NOMO-1 treated with DMSO at 0.1 percent for 48 hours (cell line): ENCODE measurements around the gene PHC3.
"Not testable (repeated sequence)": the region's sequence is repeated elsewhere in the genome, so short reads cannot be mapped to it uniquely, and the experiment has no call there.

ENCODE experiments used
- DNase-seq: peaks from one replicate; lab custom pipeline; 2025; ENCODE audit not compliant: unreplicated experiment; lab: John Stamatoyannopoulos, UW

The PHC3 gene

DNA sequence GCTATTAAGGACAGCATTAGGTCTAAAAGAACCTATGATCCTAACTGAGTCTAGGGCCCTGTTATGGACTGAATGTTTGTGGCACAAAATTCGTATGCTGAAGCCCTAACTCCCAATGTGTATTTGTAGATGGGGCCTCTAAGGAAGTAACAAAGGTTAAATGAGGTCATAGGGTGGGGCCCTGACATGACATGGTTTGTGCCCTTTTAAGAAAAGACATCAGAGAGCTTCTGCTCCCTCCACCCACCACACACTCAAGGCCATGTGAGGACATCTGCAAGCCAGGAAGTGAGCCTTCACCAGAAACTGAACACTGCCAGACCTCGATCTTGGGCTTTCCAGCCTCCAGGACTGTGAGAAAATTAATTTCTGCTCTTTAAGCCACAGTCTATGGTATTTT, 49.2 kb downstream of the PHC3 start:
- peak; percentile 15 for DNase-seq

- DNase-seq: no peak
These were observed 51.0 kb downstream of the PHC3 start for GRCh38 chr3:170130532-170130931.

- peak; percentile 62 for DNase-seq
These were observed 52.5 kb downstream of the PHC3 start for GRCh38 chr3:170128977-170129431.

- DNase-seq: peak; percentile 98
These were observed 53.1 kb downstream of the PHC3 start for GRCh38 chr3:170128259-170128976.

DNA sequence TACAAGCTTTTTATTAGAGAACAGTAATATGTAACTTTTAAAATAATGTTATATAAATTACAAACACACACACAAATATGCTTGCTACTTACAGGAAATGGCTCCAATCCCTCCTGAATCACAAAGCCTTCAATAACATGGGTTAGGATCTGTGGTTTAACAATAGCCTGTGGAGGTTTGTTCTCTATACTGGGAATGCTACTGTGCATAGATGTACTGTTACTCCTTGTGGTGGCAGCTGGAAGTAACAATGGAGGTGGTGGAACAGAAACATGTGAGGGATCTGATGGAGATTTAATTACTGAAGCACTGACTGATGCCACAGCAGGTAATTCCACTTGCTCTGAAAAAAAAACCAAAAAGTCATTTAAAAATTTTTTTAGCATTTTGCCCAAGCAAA, 64.4 kb downstream of the PHC3 start:
- no peak for DNase-seq

DNA sequence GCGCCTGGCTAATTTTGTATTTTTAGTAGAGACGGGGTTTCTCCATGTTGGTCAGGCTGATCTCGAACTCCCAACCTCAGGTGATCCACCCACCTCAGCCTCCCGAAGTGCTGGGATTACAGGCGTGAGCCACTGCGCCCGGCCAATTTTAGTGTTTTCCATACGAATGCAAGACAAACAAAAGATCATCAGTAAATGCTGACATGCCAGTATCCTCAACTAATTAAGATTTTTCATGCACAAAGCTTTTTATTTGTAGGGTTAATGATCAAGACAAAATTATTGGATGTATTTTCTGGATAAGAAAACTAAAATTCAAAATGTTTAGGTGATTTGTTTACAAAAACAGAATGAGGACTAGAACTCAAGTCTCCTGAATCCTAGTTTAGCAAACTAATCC, 67.4 kb downstream of the PHC3 start:
- DNase-seq: not testable (repeated sequence)

GRCh38 chr3:170111147-170111771, 70.3 kb downstream of the PHC3 start:
- DNase-seq: no peak

DNA sequence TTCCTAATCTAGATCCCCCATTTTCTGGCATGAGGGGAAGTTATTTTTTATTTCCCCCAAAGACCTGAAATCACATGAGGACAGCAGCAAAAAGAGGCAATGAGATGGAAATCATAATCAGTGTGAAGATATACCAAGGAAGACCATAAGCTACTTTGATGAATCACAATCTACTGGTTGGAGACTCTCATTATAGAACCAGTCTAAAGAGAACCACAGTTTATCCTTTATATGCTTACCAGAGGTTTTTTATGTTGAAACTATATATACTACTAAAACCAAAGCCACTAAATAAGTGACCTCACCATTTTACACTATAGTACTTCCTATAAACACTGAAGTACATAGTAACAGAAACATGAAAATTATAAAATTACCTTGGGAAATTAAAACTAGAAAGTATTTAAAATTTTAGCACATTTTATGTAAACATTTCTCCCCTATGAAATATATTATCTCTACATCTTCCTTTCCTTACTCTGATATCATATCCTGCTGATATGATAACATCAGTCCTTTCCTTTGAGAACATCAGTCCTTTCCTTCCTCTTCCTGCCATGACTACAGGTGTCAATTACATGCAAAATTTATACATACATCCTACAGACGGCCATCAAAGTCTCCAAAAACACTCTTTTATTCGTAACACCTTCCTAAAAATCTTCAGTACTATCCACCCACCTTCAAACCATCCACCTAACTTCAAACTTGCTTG, 71.8 kb downstream of the PHC3 start:
- no peak for DNase-seq

DNA sequence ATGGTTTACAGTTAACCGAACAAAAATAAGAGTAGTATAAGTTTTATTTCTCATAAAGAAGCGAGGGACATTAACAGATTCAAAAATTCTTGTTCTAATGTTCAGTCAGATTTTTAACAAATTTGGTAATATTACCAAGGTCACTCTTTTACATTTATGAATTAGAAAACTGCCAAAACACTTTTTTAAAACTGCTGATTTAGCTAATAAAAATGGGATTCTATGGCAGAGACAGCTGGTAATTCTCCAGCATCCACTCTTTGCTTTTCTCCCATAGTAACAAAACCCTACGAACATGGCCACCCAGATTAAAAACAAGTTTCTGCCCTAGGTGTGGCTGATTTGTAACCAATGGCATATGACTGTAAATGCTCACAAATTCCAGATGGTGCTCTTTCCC, 72.6 kb downstream of the PHC3 start:
- DNase-seq: no peak

- DNase-seq: no peak
These were observed 73.6 kb downstream of the PHC3 start for GRCh38 chr3:170107941-170108340.

DNA sequence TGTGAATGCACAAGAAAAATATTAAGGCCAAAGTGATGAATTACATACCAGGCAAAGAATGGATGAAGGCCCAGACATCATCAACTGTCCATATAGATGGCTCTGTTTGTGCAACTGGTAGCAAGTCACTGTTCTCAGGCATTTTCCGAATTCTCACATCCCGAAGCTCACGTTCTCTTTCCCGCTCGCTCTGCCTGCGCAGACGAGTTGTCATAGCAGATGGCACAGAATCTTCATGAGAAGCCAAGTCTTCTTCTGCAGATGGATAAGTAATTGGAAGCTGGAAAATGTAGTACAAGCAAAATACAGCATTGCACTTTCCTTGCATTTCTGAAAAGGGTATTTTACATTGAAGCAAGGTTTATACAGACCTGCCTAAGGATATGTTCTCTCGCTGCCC, 79.1 kb downstream of the PHC3 start:
- no peak for DNase-seq

GRCh38 chr3:170100944-170101343, 80.6 kb downstream of the PHC3 start:
- DNase-seq: no peak

DNA sequence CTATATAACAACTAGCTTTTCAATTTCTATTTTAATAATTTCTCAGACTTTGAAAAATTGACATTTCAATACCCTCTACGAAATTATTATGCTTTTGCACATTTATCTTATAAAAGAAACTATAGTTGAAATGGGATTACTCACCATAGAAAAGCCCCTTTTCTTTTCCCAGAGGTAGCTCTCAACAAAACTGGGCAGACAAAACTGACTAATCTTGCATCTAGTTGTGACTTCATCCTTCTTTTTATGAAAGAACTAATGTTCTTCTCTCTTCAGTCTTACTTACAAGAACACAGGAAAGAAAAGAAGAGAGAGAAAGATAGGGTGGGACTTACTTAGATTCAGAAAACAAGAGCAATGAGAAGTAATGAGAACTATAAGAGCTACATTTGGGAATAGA, 82.8 kb downstream of the PHC3 start:
- DNase-seq: no peak

- no peak for DNase-seq
These were observed 85.2 kb downstream of the PHC3 start for GRCh38 chr3:170096342-170096741.

DNA sequence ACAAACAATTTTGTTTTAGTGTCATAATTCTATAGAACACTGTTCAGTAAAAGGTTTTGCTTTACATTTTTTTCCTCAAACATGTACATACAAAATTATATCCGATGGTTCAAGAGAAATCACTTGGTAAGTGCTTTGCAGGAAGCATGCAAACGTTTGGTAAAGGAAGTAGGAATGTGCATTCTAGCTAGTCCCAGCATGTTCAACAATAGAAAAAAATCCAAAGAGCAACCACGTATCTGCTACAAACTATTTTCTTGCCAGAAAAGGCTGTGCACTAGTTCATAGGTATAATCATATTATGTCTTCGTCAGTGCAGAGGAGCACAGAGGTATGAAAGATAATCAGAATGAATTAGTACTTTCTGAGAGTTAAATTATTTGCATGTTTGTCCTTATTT, 85.8 kb downstream of the PHC3 start:
- no peak for DNase-seq

GRCh38 chr3:170092907-170093306, 88.6 kb downstream of the PHC3 start:
- no peak for DNase-seq

GRCh38 chr3:170090601-170090981, 90.9 kb downstream of the PHC3 start:
- DNase-seq: no peak

DNA sequence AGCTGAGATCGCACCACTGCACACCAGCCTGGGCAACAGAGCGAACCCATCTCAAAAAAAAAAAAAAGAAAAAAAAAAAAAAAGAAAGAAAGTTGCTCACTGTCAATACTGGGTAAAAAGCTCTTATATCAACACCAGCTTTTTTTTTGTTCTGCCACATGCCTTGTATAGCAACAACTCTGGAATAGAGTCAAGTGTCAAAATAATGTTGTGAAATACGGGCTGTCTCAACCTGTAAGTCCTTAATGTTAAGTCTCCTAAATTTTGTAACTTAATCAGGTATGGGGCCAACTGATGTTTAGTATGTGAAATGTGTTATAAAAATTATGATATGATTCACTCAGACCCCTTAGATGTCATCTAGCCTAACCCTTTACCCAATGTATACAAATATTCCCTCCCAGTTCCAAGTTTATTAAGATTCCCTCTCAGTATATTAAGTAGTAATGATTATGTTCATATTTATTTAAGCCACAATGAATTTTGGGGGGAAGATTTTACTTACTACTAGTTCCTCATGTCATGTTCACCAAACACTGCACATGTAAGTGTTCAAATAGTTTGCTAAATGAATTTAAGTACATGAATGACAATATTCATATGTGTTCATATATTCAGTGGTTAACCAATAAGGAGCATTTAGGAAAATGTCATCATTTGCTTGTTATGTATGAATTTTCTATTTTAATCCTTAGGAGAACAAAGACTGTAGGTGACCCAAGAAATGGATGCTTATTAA, 91.5 kb downstream of the PHC3 start:
- DNase-seq: no peak

DNA sequence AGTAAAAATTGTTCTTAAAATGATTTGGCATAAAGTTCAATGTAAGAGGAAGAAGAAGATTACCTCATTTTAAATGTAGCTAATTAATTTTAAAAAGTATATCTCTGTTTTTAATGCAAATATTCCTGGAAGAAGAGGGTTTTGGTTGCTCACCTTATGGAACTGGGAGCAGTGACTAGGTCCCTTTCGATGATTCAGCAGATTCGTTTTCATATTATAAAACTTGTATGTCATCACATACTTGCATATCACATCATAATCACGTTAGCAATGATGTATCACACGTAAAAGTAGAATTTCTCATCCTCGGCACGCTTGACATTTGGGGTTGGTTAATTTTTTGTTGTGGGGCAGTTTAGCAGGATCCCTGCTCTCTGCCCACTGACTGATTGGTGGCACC, 96.1 kb downstream of the PHC3 start:
- DNase-seq: no peak

DNA sequence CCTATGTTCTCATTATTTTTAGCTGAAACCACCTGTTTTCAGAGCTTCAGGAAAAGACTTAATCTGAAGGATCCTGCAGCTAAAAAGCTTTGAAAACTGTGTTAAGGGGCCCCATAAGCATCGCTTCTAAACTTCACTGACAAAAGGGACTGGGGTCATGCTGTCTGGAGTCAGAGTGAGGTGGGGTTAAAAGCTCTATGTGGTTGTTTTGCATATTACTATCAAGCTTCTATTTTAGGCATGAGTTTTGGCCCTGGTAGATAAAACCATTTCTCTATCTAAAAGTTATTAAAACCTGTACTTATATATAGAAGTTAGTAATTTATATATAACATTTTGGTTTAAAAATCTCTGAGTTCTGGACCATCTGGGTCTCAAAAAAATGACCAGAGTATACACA, 98.2 kb downstream of the PHC3 start:
- DNase-seq: no peak

DNA sequence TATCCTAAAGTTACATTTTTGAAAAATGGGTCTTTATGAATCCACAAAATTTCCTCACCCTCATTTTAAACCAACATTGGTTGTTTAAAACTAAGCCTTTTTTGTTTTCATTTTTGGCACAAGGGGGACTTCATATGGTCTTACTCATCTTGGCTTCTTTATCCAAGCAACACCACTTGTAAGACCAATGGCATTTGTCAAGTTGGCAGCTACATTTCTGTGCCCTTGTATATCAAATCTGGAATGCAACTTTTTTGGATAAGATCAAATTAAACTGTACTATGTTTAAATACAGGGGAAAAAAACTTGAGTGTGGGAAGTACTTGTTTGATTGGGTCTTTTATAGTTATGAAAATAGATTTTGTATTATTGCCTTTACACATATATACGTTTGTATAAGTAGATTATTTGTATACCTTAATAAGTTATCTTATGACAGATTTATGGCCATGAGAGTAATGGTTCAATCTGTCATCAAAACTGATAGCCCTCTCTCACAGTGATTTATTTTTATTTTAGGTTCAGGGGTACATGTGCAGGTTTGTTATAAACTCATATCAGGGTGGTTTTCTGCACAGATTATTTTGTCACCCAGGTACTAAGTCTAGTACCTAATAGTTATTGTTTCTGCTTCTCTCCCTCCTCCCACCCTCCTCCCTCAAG, 100.3 kb downstream of the PHC3 start:
- DNase-seq: no peak
